Stimulated activated CD4-positive, alpha-beta T cell treated with anti-CD3 and anti-CD28 coated beads, Interleukin-1b, Interleukin-23, amount 100 ng/mL, for 4 hours (primary cell): Measurements from ENCODE around the gene FGF22.
A peak's percentile ranks its signal among the peaks of the same experiment; 100 is the strongest.
"Not testable (repeated sequence)": the region's sequence is repeated elsewhere in the genome, so short reads cannot be mapped to it uniquely, and the experiment has no call there.

ENCODE experiments used
- DNase-seq, 2 donors: peaks; one replicate each; pipeline ENCODE4 v3.0.0-alpha.2; 2020; ENCODE audit warnings: low read depth in 2 of 2

The FGF22 gene

GRCh38 chr19:639253-640160 lies at the start of gene FGF22:
TSS of gene FGF22 (plus strand) at chr19:639879. CDS start at chr19:639926, 47 bp downstream.
- DNase-seq: peak; percentile 95 to 97

GRCh38 chr19:590396-590745 lies 49.3 kb upstream of the FGF22 start:
- DNase-seq: no peak

GRCh38 chr19:590750-591098 lies 49.0 kb upstream of the FGF22 start:
- DNase-seq: no peak

GRCh38 chr19:591099-591958 lies 48.4 kb upstream of the FGF22 start:
- DNase-seq: no peak

- DNase-seq: no peak
These were observed 47.6 kb upstream of the FGF22 start for GRCh38 chr19:592101-592500.

- DNase-seq: no peak
These were observed 46.6 kb upstream of the FGF22 start for GRCh38 chr19:593055-593454.

- no peak for DNase-seq
These were observed 46.2 kb upstream of the FGF22 start for GRCh38 chr19:593505-593904.

GRCh38 chr19:594265-594870 lies 45.3 kb upstream of the FGF22 start:
- no peak for DNase-seq

- no peak for DNase-seq
These were observed 44.1 kb upstream of the FGF22 start for GRCh38 chr19:595326-596262.

- DNase-seq: no peak
These were observed 43.4 kb upstream of the FGF22 start for GRCh38 chr19:596263-596655.

- DNase-seq: no peak
These were observed 42.0 kb upstream of the FGF22 start for GRCh38 chr19:597406-598315.

GRCh38 chr19:601310-601709 lies 38.4 kb upstream of the FGF22 start:
- DNase-seq: no peak

- DNase-seq: no peak
These were observed 37.9 kb upstream of the FGF22 start for GRCh38 chr19:601790-602189.

GRCh38 chr19:602391-603301 lies 37.0 kb upstream of the FGF22 start:
- DNase-seq: no peak

- not testable (repeated sequence) for DNase-seq
These were observed 36.4 kb upstream of the FGF22 start for GRCh38 chr19:603302-603639.

GRCh38 chr19:603779-604178 lies 35.9 kb upstream of the FGF22 start:
- not testable (repeated sequence) for DNase-seq

- DNase-seq: no peak
These were observed 35.3 kb upstream of the FGF22 start for GRCh38 chr19:604355-604754.

GRCh38 chr19:605061-605971 lies 34.4 kb upstream of the FGF22 start:
- not testable (repeated sequence) for DNase-seq
